Fibroblast of the aortic adventitia (primary cell): ENCODE data around the gene ARRB1. TPM values are rescaled to one million over a fixed set of nuclear protein-coding genes. Genes with fewer than 3 reads are reported as not detected.

Experiments used
- DNase-seq: peaks from one replicate; pipeline ENCODE4 v3.0.0-alpha.2; 2010; ENCODE audit warnings: low read depth
- H3K4me3 ChIP-seq: 2 replicates; pipeline ENCODE4 v1.5.1; 2011; ENCODE audit warnings: low read depth, mild to moderate bottlenecking, control low read depth, low read length, moderate library complexity
- total RNA-seq: library from RNA; depleted of rRNA; stranded (reverse); fragments of >200 nt; gene quantifications from 2 replicates; pipeline ENCODE4 v1.2.3, GENCODE V29; 2012; ENCODE audit warnings: low replicate concordance
- TF ChIP-seq, protein P1 (sequence below): IDR thresholded peaks from 2 replicates; pipeline ENCODE4 v1.5.1; 2011; ENCODE audit warnings: mild to moderate bottlenecking, low read length, control low read depth, inconsistent platforms; ENCODE audit not compliant: insufficient read depth

Gene ARRB1
- total RNA-seq, 1 donor: 36.3 TPM

DNA sequence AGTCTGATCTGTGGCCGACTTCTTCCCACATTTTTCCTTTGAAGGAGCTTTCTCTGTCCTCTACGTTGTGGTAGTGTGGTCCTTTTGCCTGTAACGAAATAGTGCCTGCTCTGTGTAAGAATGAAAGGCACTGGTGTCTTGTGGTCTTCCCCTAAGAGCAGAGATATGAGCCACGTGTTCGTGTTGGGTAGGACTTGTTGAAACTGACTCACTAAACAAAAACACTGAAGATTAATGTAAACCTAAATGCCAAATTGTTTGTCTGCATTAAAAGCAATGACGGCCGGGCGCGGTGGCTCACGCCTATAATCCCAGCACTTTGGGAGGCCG is 37.8 kb upstream of the ARRB1 start:
- no peak overlapping the region for H3K4me3 ChIP-seq
- DNase-seq: no peak
- TF ChIP-seq, protein P1, sequence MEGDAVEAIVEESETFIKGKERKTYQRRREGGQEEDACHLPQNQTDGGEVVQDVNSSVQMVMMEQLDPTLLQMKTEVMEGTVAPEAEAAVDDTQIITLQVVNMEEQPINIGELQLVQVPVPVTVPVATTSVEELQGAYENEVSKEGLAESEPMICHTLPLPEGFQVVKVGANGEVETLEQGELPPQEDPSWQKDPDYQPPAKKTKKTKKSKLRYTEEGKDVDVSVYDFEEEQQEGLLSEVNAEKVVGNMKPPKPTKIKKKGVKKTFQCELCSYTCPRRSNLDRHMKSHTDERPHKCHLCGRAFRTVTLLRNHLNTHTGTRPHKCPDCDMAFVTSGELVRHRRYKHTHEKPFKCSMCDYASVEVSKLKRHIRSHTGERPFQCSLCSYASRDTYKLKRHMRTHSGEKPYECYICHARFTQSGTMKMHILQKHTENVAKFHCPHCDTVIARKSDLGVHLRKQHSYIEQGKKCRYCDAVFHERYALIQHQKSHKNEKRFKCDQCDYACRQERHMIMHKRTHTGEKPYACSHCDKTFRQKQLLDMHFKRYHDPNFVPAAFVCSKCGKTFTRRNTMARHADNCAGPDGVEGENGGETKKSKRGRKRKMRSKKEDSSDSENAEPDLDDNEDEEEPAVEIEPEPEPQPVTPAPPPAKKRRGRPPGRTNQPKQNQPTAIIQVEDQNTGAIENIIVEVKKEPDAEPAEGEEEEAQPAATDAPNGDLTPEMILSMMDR: no peak

DNA sequence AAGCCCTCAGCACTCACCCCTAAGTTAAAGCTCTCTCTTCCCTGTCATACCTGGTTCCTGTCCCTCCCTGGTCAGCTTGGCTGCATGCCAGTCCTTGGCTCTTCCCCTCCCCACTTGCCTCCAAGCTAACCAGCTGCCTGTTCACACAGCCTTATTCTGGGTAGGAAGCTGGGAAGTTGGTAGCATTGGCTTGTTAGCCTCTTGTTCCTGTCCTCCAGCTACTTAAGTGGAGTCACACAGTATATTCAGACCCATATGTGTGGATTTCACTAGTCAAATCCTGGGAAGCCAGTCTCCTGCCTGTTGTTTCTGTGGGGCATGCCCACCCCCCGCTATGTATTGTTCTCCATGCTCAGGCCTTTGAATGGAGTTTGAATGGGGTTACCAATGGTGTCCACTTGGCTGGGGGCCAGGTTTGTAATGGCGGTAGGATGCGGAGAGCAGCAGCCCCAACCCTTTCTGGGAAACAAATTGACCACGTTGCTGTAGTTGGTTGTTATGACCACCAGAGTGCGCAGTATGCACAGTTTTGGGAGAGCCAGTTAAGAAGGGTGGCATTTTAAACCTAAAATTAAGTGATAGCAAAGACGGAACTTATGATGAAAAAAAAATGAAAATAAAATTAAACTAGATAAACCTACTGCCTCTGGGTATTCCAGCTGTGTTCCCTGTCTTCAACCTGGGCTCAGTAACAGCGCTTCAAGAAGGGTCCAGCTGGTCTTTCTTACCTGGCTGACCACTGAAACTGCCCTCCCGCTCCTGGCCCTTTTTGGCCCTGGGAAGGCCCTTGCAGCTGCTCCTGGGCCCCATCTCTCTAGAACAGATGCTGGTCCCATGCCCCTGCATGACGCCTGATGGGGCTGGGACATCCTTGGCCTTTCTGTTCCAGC is 37.2 kb upstream of the ARRB1 start:
- no peak overlapping the region for H3K4me3 ChIP-seq
- DNase-seq: peak; percentile 87
- TF ChIP-seq, protein P1: peak; percentile 82

DNA sequence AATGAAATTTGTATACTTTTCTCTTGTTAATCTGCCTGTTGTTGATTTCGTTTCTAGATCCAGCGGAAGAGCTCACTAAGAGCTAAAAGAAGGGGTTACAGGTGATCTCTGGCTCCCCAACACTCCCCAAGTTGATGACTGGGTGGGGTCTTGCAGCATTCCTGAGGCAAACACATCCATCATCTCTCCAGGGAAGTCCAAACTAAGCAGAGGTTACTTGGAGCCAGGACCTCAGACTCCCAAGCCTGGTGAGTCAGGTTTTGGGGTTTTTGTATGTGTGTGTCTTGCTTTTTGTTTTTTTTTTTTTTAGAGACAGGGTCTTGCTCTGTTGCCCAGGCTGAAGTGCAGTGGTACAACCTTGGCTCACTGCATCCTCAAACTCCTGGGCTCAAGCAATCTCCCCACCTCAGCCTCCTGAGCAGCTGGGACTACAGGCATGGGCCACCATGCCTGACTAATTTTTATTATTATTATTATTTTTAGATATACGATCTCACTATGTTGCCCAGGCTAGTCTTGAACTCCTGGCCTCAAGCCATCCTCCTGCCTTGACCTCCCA is 36.4 kb upstream of the ARRB1 start:
- no peak for DNase-seq
- no peak overlapping the region for H3K4me3 ChIP-seq
- TF ChIP-seq, protein P1: no peak

DNA sequence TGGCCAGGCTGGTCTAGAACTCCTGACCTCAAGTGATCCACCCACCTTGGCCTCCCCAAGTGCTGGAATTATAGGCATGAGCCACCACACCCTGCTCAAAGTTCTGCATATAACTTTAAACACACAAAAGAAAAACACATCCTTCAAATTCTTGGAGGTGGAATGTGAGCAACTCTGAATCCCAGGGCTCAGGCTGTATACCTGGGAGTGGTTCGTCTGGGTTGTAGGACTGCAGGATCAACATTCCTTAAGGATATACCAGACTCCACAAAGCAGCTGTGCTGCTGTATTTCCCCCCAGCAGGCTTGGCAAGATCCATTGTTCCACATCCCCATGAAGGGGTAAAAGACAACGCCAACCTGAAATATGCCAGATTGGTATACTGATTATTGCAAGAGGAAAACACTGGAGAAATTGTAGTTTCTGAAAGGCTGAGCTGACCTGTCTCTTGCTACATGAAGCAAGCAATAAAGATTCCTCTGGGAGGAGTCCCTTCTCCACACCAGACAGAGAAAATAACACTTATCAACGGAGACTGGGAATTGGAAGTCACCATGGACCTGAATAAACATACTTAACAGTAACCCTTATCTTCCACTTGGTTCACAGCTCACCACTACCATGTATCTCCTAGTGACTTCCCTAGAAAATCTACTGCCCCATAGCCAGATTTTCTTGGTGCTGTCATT is 35.6 kb upstream of the ARRB1 start:
- H3K4me3 ChIP-seq: no peak overlapping the region
- TF ChIP-seq, protein P1: no peak
- no peak for DNase-seq

DNA sequence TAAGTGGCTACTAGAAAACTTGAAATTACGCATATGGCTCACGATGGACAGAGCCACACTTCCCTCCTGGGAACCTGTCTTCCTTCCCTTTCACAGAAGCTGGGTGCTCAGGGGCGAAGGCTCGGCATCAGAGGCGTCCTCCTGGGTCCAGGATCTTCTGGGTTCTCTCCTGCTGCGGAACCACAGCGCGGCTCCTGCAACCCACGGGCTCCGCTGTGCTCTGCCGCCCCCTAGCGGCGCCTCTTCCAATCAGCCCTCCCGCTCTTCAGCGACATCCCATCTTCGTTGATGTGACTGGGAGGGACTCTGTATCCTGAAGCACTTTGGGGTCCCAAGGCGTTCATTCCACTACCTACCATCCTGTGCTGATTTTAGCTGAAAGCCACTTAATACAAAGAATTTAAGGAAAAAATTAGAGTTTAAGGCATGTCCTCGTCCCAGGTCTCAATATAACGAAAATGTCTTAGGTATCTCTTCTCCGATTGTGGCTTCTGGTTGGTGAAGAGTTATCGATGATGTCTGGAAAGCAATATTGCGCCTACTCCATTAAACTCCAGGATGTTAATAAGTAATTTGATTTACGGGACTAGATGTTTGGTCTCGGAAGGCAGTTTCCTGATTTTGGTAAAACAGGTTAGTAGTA is 33.1 kb upstream of the ARRB1 start:
- no peak overlapping the region for H3K4me3 ChIP-seq
- TF ChIP-seq, protein P1: peak; percentile 95
- DNase-seq: peak; percentile 70

DNA sequence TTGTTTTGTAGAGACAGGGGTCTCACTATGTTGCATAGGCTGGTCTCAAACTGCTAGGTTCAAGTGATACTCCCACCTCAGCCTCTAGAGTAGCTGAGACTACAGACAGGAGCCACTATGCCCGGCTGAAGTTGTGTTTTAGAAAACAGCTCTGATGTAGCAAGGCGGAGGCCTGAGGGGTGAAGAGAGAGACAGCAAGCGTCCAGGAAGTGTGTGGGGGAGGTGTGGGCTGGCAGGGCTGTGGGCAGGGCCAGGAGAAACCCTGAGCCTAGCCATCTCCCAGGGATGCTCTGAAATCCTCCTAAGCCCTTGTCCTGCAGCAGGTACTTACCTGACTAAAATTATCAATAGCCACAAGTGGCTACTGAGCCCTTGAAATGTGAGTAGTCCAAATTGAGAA is 31.8 kb upstream of the ARRB1 start:
- no peak overlapping the region for H3K4me3 ChIP-seq
- no peak for DNase-seq
- TF ChIP-seq, protein P1: no peak
